Esophagus muscularis mucosa (tissue), 4 donors: ENCODE measurements around the gene DIPK1A. TPM values are rescaled to one million over a fixed set of nuclear protein-coding genes. Genes with fewer than 3 reads are reported as not detected.

Experiments used
- DNase-seq: peaks from one replicate; pipeline ENCODE4 v3.0.0-alpha.2; 2017; ENCODE audit errors: extremely low spot score
- H3K27ac ChIP-seq, 4 donors: fragments of 200-600 bp; sonication (generic); replicated peaks in 1 of 4; 1 replicate in 3 of 4; 2 replicates in 1 of 4; pipeline ENCODE4 v1.5.1; 2016 to 2019; ENCODE audit warnings: mild to moderate bottlenecking in 1 of 4
- H3K27me3 ChIP-seq, 4 donors: fragments of 200-600 bp; sonication (generic); one replicate each; pipeline versions ENCODE4 v1.5.1 to v1.6.0; 2016 to 2019
- H3K36me3 ChIP-seq, 4 donors: fragments of 200-600 bp; sonication (generic); one replicate each; pipeline ENCODE4 v1.5.1; 2016 to 2019
- H3K4me1 ChIP-seq, 4 donors: fragments of 200-600 bp; sonication (generic); one replicate each; pipeline ENCODE4 v1.5.1; 2016 to 2019
- H3K4me3 ChIP-seq, 4 donors: fragments of 200-600 bp; sonication (generic); 1 replicate in 2 of 4; 2 replicates in 2 of 4; pipeline ENCODE4 v1.5.1; 2016 to 2019; ENCODE audit warnings: mild to moderate bottlenecking in 4 of 4, moderate library complexity in 1 of 4
- H3K9me3 ChIP-seq, 4 donors: fragments of 200-600 bp; sonication (generic); 1 replicate in 3 of 4; 2 replicates in 1 of 4; pipeline ENCODE4 v1.5.1; 2016 to 2019
- CTCF ChIP-seq, 3 experiments: fragments of 200-600 bp in 2 of 3; fragments of 450-650 bp in 1 of 3; sonication (generic) in 2 of 3; IDR thresholded peaks; one replicate each; pipeline ENCODE4 v1.5.1; 2017 to 2019; ENCODE audit warnings: antibody characterized with exemption in 3 of 3, mild to moderate bottlenecking in 2 of 3, moderate library complexity in 1 of 3
- EP300 ChIP-seq: sonication (generic); formaldehyde crosslinking; IDR thresholded peaks from one replicate; pipeline ENCODE4 v1.6.1; 2017; ENCODE audit warnings: antibody characterized with exemption
- POLR2A ChIP-seq: fragments of 450-650 bp; IDR thresholded peaks from one replicate; pipeline ENCODE4 v1.6.1; 2017; ENCODE audit warnings: antibody characterized with exemption, moderate library complexity, mild to moderate bottlenecking, low read depth
- POLR2AphosphoS5 ChIP-seq, 2 donors: sonication (generic); formaldehyde crosslinking; IDR thresholded peaks; one replicate each; pipeline ENCODE4 v1.6.1; 2017; ENCODE audit warnings: antibody characterized with exemption in 2 of 2
- WGBS: methylation state at CpG from one replicate; pipeline ENCODE4 v1.1.5; 2018; 5-methylcytosine and 5-hydroxymethylcytosine counted together
- intact Hi-C: fragments of 100-400 bp; cut with DNase I; formaldehyde crosslinking; loops from one replicate; pipeline ENCODE4 v1.15.1; 2023
- total RNA-seq, 4 donors: library from RNA; depleted of rRNA; stranded (reverse); fragments of >200 nt; gene quantifications; one replicate each; pipeline versions ENCODE4 v1.1.0 to v1.2.1, GENCODE V29; 2016

Gene DIPK1A
- total RNA-seq, 4 donors from 2014 or later, result 21.5 to 35.3 (median 32.7) TPM

GRCh38 chr1:92820024-92820423, 141.2 kb downstream of the DIPK1A start:
- Histone ChIP-seq H3K9me3 (no peaks in the 10 kb centered on the region), H3K27ac (no peak overlapping the region), H3K36me3 (no peaks in the 10 kb centered on the region), H3K4me1 (no peaks in the 10 kb centered on the region), H3K4me3 (no peak overlapping the region), H3K27me3 (no peaks in the 10 kb centered on the region)
- TF ChIP-seq EP300, result no peak
- no peak for TF ChIP-seq POLR2AphosphoS5 (IDR thresholded peaks at IDR 0.05)
- TF ChIP-seq POLR2A, result no peak
- no peak for TF ChIP-seq CTCF (IDR thresholded peaks at IDR 0.05)
- intact Hi-C loops, result no loop called here
- whole genome bisulfite sequencing, result 80% methylated on average over 3 of the region's 3 CpGs
- DNase-seq, result no peak

GRCh38 chr1:92817986-92818764, 143.1 kb downstream of the DIPK1A start:
- Histone ChIP-seq H3K27ac (no peak overlapping the region), H3K4me1 (no peaks in the 10 kb centered on the region), H3K9me3 (no peaks in the 10 kb centered on the region), H3K36me3 (no peaks in the 10 kb centered on the region), H3K4me3 (no peak overlapping the region), H3K27me3 (no peaks in the 10 kb centered on the region)
- TF ChIP-seq POLR2AphosphoS5 (IDR thresholded peaks at IDR 0.05) (no peak), CTCF (IDR thresholded peaks at IDR 0.05) (peak; percentile 61 to 68 (median 67))
- WGBS, result 92% methylated on average over 3 of the region's 3 CpGs
- intact Hi-C loops, result loop anchor here (2.0 kb wide), 1 partner anchor 69 kb away; no protein-coding TSS in a partner anchor
- no peak for DNase-seq

- intact Hi-C loops, result loop anchor here (2.0 kb wide), 1 partner anchor 68 kb away; no protein-coding TSS in a partner anchor
- Histone ChIP-seq H3K27me3 (no peaks in the 10 kb centered on the region), H3K9me3 (no peaks in the 10 kb centered on the region), H3K4me1 (no peaks in the 10 kb centered on the region), H3K36me3 (no peaks in the 10 kb centered on the region), H3K4me3 (no peak overlapping the region), H3K27ac (no peak overlapping the region)
- DNase-seq, result no peak
- TF ChIP-seq POLR2A (no peak), POLR2AphosphoS5 (IDR thresholded peaks at IDR 0.05) (no peak), EP300 (no peak)
- 65% methylated on average over 1 of the region's 1 CpG for WGBS
Observed at GRCh38 chr1:92817137-92817697, 144.0 kb downstream of the DIPK1A start.

- intact Hi-C loops, result loop anchor here (2.0 kb wide), 1 partner anchor 68 kb away; no protein-coding TSS in a partner anchor
Observed at GRCh38 chr1:92816732-92817131, 144.5 kb downstream of the DIPK1A start.

More at GRCh38 chr1:92816732-92817131, 144.5 kb downstream of the DIPK1A start:
- H3K36me3 ChIP-seq, result no peaks in the 10 kb centered on the region
- no peak for TF ChIP-seq CTCF (IDR thresholded peaks at IDR 0.05)
- no peak for TF ChIP-seq POLR2A
- TF ChIP-seq POLR2AphosphoS5 (IDR thresholded peaks at IDR 0.05), result no peak
- no peak for TF ChIP-seq EP300
- H3K27me3 ChIP-seq, result no peaks in the 10 kb centered on the region
- 65% methylated on average over 2 of the region's 2 CpGs for WGBS
- H3K4me1 ChIP-seq, result no peaks in the 10 kb centered on the region
- H3K9me3 ChIP-seq, result no peaks in the 10 kb centered on the region
- no peak overlapping the region for H3K27ac ChIP-seq
- no peak for DNase-seq
- H3K4me3 ChIP-seq, result no peak overlapping the region
